AG04449 (cell line): ENCODE measurements around the gene SEC24C.
"Not testable (repeated sequence)": the region's sequence is repeated elsewhere in the genome, so short reads cannot be mapped to it uniquely, and the experiment has no call there.

Experiments
- CTCF ChIA-PET: fragments of 350-600 bp; formaldehyde crosslinking; extraction: SDS; loops from one replicate; lab custom pipeline; 2021; ENCODE audit warnings: antibody characterized with exemption; lab: Yijun Ruan, JAX
- POLR2A ChIA-PET: fragments of 400-600, 350-600 bp; formaldehyde crosslinking; extraction: SDS; loops from one replicate; lab custom pipeline; 2020; ENCODE audit warnings: antibody characterized with exemption, inconsistent platforms; lab: Yijun Ruan, JAX
- DNase-seq: peaks from one replicate; pipeline ENCODE4 v3.0.0-alpha.2; 2010; ENCODE audit warnings: low read depth, low spot score
- H3K4me3 ChIP-seq: 2 replicates; pipeline ENCODE4 v1.5.1; 2011; ENCODE audit warnings: low read depth, mild to moderate bottlenecking, control low read depth, low read length
- CTCF ChIP-seq: IDR thresholded peaks from one replicate; pipeline ENCODE4 v1.5.1; 2011; ENCODE audit warnings: mild to moderate bottlenecking, moderate library complexity, low read length, control low read depth, inconsistent platforms; ENCODE audit not compliant: insufficient read depth; ENCODE audit errors: missing control alignments

Gene SEC24C

DNA sequence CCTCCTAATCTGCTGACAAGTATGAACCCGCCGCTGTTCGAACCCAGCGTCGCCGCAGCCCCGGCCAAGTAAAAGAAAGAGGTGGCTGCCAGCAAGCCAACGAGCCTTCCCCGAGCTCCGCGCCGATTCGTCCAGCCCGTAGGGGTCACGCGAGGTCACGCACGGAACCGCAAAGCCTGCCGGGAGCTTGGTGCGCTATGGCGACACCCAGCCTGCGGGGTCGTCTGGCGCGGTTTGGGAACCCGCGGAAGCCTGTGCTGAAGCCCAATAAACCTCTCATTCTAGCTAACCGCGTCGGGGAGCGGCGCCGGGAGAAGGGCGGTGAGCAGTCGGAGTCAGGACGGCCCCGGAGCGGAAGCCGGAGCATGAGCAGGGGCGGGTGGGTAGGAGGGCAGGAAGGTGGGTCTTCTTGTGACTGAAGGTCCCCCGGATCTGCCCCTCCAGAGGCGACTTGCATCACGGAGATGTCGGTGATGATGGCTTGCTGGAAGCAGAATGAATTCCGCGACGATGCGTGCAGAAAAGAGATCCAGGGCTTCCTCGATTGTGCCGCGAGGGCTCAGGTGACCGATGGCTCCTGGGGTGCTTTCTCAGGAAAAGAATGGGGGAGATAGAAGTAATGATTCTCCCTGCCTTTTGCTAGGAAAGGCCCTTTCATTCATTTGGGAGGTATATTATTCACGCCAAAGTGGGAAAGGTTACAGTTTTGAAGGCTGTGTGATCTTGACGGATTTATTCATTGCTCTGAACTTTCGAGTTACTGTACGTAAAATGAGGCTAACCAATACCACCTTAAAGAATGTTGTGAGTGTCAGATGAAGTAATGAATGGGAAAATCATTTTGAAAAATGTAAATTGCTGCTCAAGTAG lies 37.9 kb downstream of the SEC24C start, which contains the start of gene CHCHD1:
CHCHD1 (plus strand) TSS at position 170 of the 870 bp plus-strand sequence; CDS start at position 198, 28 bp downstream.
- POLR2A ChIA-PET, result interaction anchor here (0.5 to 3.3 kb wide), 6 partner anchors 9 to 95 kb away, joined by 3 to 25 read pairs (median 3); a partner anchor contains a TSS
- CTCF ChIA-PET, result interaction anchor here (1.0 to 3.0 kb wide), 5 partner anchors 8 to 98 kb away, joined by 3 to 13 read pairs (median 6); a partner anchor contains a TSS
- H3K4me3 ChIP-seq, result peak within 1 kb of the TSS; percentile 87
- peak; percentile 42 for DNase-seq
- TF ChIP-seq CTCF, result no peak

GRCh38 chr10:73782749-73783085 lies 38.5 kb downstream of the SEC24C start:
- POLR2A ChIA-PET, result interaction anchor here (0.7 to 3.3 kb wide), 2 partner anchors 10 to 16 kb away, joined by 3 to 25 read pairs; a partner anchor contains a TSS
- peak overlapping the region; percentile 87 for H3K4me3 ChIP-seq
- no peak for DNase-seq
- CTCF ChIA-PET, result interaction anchor here (1.0 to 3.0 kb wide), 4 partner anchors 8 to 97 kb away, joined by 3 to 13 read pairs (median 5); no protein-coding TSS in a partner anchor
- TF ChIP-seq CTCF, result no peak

DNA sequence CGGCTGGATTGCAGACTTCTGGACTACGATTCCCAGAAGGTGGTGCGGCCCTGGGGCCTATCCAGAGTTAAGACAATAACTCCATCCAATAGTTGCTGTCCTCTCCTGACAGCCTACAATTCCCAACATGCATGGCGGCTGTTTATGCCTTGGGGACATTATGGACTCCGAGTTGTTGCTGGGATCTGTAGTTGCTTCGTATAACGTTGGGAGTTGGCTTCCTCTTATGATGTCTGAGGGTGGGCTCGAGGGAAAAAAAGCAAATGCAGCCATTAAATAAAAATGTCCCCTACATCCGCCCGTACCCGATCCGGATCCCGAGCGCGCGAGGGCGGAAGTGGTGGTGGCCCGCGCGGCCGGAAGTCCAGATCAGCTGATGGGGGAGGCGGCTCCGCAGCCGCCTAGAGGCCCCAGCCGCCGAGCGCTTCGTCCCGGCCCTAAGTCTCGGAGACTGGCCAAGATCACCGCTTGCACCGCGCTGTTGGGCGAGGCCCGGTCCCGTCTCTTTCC lies 41.1 kb downstream of the SEC24C start, which contains the start of gene ZSWIM8:
ZSWIM8 (plus strand) TSS at position 396 of the 510 bp plus-strand sequence. CDS start 273 bp downstream, outside the sequence.
- peak; percentile 79 for DNase-seq
- no peak for TF ChIP-seq CTCF
- CTCF ChIA-PET, result interaction anchor here (0.9 to 1.7 kb wide), 4 partner anchors 12 to 94 kb away, joined by 3 to 6 read pairs (median 3); a partner anchor contains a TSS
- POLR2A ChIA-PET, result interaction anchor here (0.7 to 1.8 kb wide), 6 partner anchors 10 to 31 kb away, joined by 3 to 14 read pairs (median 6); a partner anchor contains a TSS
- peak within 1 kb of the TSS; percentile 89 for H3K4me3 ChIP-seq

DNA sequence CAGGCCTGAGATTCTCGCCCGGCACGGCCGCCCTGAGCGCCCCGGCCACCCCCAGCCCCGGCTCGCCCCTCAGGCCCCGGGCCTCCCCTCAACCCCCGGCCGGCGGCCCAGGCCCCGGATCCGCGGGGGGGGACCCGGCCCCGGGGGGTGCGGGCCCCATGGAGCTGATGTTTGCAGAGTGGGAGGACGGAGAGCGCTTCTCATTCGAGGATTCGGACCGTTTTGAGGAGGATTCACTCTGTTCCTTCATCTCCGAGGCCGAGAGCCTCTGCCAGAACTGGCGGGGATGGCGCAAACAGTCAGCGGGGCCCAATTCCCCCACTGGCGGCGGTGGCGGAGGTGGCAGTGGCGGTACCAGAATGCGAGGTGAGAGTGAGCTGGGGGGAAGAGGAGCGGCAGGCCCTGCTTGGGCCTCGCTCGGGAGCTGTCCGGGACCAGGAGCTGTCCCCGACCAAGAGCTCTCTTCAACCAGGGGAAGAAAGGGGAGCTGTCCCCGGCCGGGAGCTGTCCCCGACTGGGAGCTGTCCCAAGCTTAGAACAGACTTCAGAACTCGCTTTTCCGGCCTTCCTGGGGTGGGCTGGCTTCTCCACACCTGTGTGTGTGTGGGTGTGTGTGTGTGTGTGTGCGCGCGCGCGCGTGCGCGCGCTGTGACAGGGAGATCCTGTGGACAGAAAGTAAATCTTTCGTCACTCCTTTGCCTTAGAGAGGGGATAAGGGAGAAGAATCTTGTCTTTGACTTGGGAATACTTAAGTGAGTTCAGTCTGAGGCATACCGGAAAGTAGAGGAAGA lies 41.7 kb downstream of the SEC24C start:
- POLR2A ChIA-PET, result interaction anchor here (0.7 to 1.8 kb wide), 7 partner anchors 10 to 30 kb away, joined by 3 to 14 read pairs (median 5); a partner anchor contains a TSS
- no peak for DNase-seq
- no peak for TF ChIP-seq CTCF
- CTCF ChIA-PET, result interaction anchor here (0.9 to 1.7 kb wide), 5 partner anchors 13 to 94 kb away, joined by 3 to 6 read pairs (median 3); no protein-coding TSS in a partner anchor
- H3K4me3 ChIP-seq, result peak overlapping the region; percentile 89

GRCh38 chr10:73786512-73786885 lies 42.3 kb downstream of the SEC24C start:
- no peak for TF ChIP-seq CTCF
- DNase-seq, result no peak
- H3K4me3 ChIP-seq, result peak overlapping the region; percentile 89
- POLR2A ChIA-PET, result interaction anchor here (1.1 to 1.8 kb wide), 5 partner anchors 9 to 24 kb away, joined by 3 to 14 read pairs (median 5); a partner anchor contains a TSS
- CTCF ChIA-PET, result interaction anchor here (0.9 to 1.7 kb wide), 3 partner anchors 24 to 93 kb away, joined by 3 to 6 read pairs (median 3); no protein-coding TSS in a partner anchor

GRCh38 chr10:73787031-73787800 lies 43.0 kb downstream of the SEC24C start:
- peak overlapping the region; percentile 20; the same call in 1 of the 2 replicates for H3K4me3 ChIP-seq

More at GRCh38 chr10:73787031-73787800, 43.0 kb downstream of the SEC24C start:
- DNase-seq, result not testable (repeated sequence)
- POLR2A ChIA-PET, result interaction anchor here (0.7 to 1.8 kb wide), 2 partner anchors 15 to 17 kb away, joined by 3 to 14 read pairs; a partner anchor contains a TSS
- CTCF ChIA-PET, result interaction anchor here (1.0 to 1.7 kb wide), 2 partner anchors 23 to 92 kb away, joined by 3 to 6 read pairs; no protein-coding TSS in a partner anchor
